Activated CD4-positive, alpha-beta T cell treated with anti-CD3 and anti-CD28 coated beads for 4 hours (primary cell): Measurements from ENCODE around the gene GCN1.

Experiments used
- DNase-seq, 2 donors: peaks; one replicate each; pipeline ENCODE4 v3.0.0-alpha.2; 2020

GCN1 gene

GRCh38 chr12:120110550-120111501 is 83.7 kb downstream of the GCN1 start:
- DNase-seq: peak; percentile 31 to 33

GRCh38 chr12:120109570-120110267 is 84.8 kb downstream of the GCN1 start:
- DNase-seq: no peak

DNA sequence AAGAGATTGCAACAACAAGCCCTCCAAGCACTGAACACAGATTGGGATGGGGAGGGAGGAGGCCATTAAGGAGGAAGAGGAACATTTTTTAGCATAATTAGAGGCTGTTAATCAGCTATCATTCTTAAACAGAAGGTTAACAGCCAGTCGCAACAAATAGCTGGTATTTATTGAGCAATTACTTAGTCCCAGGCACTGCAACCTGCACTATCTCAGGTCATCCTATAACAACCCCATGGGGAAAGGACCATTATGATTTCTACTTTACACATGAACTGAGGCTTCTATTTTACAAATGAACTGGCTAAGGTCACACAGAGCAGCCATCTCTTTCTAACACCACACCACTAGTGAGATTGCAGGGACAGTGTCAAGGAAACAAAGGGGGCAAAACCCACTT is 88.4 kb downstream of the GCN1 start:
- no peak for DNase-seq

GRCh38 chr12:120103371-120103770 is 91.1 kb downstream of the GCN1 start:
- DNase-seq: no peak

DNA sequence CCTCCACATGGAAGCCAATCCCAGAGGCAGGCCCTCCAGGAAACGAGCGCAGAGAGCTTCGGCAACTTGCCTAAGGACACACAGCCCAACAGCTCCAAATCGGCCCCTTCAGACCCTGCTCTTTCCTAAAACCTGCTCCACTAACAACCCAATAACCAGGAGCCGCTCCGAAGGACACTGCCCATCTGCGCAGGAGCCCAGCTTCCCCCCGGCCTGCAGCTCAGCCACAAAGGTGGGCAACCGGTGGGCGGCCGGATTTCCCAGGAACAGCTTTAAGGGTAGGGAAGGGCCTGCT is 91.5 kb downstream of the GCN1 start:
- DNase-seq: no peak

- no peak for DNase-seq
These were observed 92.1 kb downstream of the GCN1 start for GRCh38 chr12:120102189-120103043.

GRCh38 chr12:120101617-120102016 is 92.9 kb downstream of the GCN1 start:
- no peak for DNase-seq

GRCh38 chr12:120101182-120101581 is 93.3 kb downstream of the GCN1 start:
- no peak for DNase-seq

- DNase-seq: no peak
These were observed 93.9 kb downstream of the GCN1 start for GRCh38 chr12:120100630-120101029.

GRCh38 chr12:120099738-120100137 is 94.8 kb downstream of the GCN1 start:
- DNase-seq: no peak

DNA sequence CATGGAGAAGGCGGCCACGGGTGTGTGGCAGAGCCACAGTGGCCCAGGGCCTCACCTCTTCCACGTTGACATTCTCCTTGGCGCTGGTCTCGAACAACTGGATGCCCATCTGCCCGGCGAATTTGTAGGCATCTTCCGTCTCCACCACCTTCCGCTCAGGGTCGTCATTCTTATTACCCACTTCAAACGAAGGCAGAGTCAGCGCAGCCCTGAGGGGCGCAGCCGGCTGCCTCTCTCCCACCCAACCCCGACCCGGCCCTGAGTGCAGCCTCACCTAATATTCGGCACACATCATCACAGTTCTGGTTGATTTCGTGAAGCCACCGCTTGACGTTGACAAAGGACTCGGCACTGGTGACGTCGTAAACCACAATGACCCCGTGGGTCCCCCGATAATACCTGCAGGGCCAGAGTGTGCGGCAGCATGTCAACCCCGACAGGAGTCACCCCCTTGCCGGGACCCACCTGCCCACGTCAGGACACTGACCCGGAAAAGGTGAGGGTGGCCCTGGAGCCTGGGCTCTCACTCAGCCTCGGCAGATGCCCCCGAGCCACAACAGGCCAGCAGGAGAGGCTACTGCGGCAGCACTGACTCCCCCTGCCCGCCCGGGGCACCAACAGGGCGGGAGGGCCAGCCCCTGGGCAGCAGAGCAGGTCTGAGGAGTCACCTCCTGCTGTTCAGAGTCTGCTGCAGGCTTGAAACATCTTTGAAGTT is 95.6 kb downstream of the GCN1 start:
- DNase-seq: no peak

DNA sequence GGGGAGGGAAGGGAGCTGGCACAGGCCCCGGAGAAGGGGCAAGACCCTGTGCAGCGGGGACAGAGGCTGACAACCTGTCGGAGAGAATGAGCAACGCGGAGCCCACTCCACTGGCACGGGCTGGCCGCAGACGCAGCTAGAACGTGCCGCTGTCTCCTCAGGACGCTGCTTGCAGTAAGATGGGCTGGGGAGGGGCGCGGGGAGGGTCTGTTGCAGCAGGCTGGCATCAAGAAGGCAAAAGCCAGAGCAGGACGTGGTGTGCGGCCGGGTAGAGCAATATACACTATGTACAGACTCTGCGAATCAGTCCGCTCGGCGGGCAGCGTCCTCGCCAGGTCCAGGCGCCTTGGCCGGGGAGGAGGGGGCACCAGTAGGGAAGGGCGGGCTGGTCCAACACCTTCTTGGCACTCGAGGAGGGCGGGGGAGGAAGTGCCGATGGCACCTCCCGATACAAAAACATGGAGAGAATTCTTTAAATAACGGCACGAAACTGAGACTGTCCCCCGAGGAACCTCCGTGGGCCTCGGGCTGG is 97.8 kb downstream of the GCN1 start:
- DNase-seq: no peak

DNA sequence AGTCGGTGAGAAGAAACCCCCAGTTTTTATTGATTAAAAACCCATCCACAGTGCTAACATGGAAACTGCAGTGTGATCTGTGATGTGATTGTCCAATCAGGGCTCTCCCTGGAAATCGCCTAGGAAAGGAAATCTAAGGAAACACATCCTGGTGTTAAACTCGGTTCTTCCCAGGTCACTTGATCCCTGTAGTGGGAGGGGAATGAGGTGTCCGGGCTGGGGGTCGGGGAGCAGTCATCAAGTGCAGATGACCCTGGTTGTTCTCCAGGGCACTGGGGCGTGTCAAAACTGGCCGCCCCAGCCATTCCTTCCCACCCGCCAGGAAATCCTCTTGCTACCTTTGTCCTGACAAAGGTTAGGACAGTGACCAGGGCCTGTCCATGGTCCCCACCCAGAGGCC is 98.8 kb downstream of the GCN1 start:
- DNase-seq: no peak

DNA sequence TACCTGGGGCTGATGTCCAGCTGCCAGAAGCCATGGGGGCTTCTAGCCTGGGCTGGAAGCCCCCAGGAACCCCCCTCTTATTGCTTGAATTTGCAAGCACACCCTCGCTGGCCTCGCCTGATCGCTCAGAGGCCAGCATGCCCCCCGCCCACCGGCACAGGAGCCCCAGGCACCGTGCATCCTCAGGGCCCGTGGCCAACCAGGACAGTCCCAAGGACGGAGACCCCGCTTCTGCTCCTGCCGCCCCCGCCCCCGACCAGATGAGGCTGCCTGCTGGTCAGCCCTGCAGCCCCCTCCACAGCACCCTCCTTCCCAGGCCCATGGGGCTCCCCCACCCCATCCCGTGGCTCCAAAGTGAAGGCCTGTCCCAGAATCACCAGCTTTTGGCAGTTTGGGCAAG is 99.2 kb downstream of the GCN1 start:
- DNase-seq: no peak

GRCh38 chr12:120094485-120094884 is 100.0 kb downstream of the GCN1 start:
- DNase-seq: no peak

DNA sequence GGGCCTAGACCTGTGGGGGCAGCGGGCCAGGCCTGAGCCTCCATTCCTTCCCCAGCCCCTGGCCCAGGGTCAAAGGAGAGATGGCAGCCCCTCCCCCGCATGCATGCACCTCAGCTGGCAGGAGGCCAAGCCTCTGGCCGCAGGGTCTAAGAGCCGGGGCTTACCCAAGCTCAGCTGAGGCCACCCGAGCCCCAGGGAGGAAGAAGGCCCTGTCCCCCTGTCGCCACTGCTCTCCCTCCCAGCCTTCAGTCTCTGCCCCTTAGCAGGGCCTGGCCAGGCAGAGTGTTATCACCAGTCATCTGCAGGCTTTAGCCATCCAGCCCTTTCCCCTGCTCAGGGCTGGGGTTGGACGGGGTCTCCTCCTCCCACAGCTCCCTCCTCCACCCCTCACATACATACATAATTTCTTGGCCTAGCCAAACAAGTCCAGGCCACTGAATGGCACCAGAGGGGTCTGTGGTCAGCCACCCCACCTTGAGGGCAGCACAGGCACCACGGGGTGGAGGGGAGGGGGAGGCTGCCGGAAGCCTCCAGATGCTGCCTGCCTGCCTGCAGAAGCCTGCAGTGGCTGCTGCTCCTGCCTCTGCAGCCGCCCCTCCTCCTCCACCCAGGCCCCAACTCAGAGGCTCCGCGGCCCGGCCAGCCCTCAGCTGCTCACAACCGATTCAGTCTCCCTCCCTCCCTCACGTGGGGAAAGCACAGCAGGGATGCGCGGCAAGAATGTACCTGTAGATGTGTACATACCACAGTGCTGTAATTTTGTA is 100.7 kb downstream of the GCN1 start:
- no peak for DNase-seq

- no peak for DNase-seq
These were observed 101.3 kb downstream of the GCN1 start for GRCh38 chr12:120093336-120093591.

- DNase-seq: no peak
These were observed 101.8 kb downstream of the GCN1 start for GRCh38 chr12:120092551-120093335.

DNA sequence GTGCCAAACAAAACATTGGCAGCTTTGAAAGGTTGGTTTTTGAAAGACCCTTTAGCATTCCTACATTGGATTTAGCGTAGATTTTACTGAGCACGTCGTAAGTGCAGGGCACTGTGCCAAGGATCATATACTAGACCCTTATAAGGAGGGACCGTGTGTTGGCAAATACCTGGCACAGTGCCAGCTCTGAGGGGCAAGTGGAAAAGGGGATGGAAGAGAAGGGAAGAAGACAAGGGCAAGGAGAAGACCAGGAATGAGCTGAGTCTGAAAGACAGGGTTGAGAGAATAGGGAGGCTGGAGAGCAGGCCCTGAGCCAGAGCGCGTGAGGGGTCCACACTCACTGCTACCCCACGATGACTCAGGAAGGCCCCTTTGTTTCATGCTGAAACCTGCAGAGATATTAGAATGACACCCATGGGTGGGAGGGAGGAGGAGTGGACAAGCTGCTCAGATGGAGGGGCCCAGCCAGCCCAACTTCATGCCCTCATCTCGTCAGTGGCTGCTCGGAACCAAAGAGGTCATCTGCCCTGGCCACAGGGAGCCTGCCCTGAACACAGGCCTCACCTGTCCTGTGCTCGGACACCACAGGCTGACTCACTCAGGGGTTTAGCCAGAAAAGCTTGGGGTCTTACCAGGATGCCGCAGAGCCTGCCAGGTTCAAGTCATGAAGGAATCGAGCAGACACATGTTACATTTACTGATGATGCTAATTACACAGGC is 103.0 kb downstream of the GCN1 start:
- DNase-seq: no peak

DNA sequence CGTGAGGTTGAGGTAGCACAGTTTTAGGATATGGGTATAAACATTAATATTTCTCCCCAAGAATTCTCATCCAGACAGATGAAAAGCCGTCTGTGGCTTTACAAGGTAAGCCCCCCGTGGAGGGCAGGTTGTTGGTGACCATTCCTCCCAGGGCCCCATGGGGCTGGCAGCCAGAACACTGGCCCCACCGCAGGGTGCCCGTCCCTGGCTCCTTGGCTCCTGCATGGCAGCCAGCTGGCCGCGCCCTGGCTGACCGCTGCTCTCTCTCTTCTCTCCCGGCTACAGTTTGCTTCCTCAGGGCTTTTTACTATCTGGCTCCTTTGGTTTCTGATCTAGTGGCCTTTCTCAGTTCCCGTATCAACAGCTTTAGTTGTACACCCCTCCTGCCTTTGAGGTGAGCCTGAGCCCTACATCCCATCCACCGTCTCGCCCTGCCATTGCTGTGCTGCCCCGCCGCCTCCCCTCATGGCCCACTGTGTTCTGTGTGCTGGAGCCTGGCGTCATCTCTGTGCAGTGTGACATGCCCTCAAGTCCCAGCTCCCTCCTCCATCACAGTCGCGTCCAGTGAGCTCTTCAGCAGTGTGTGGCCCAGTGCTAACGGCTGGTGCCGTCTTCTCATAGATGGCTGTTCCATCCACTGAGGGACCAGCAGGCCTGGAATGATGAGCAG is 103.8 kb downstream of the GCN1 start:
- DNase-seq: no peak
